Neural crest cell (in vitro differentiated cells): ENCODE data around the gene ZNF532. TPM values are rescaled to one million over a fixed set of nuclear protein-coding genes. Genes with fewer than 3 reads are reported as not detected.

Experiments
- DNase-seq: peaks from one replicate; pipeline ENCODE4 v3.0.0; 2021; ENCODE audit warnings: low read depth, mixed read lengths, low spot score
- H3K27ac Mint-ChIP-seq: one replicate; pipeline ENCODE4 v1.8.0; 2021; ENCODE audit warnings: mild to moderate bottlenecking, mixed read lengths; ENCODE audit not compliant: unreplicated experiment
- H3K27me3 Mint-ChIP-seq: 2 replicates; pipeline ENCODE4 v1.8.0; 2021; ENCODE audit warnings: low read depth, mild to moderate bottlenecking, mixed read lengths
- H3K36me3 Mint-ChIP-seq: 2 replicates; pipeline ENCODE4 v1.8.0; 2021; ENCODE audit warnings: low read depth, mild to moderate bottlenecking, mixed read lengths
- H3K4me1 Mint-ChIP-seq: 2 replicates; pipeline ENCODE4 v1.8.0; 2021; ENCODE audit warnings: mixed read lengths
- H3K4me3 Mint-ChIP-seq: one replicate; pipeline ENCODE4 v1.8.0; 2021; ENCODE audit warnings: mild to moderate bottlenecking, mixed read lengths
- H3K9me3 Mint-ChIP-seq: 2 replicates; pipeline ENCODE4 v1.8.0; 2021; ENCODE audit warnings: mixed read lengths
- total RNA-seq: library from RNA; stranded (reverse); gene quantifications from 2 replicates; pipeline ENCODE4 v1.2.1, GENCODE V29; 2021
- TF ChIP-seq, protein P1 (sequence below): fragments of 200-600 bp; sonication (generic); conservative IDR thresholded peaks from 2 replicates; pipeline ENCODE4 v1.5.0; 2021; ENCODE audit warnings: antibody characterized with exemption, mild to moderate bottlenecking

The ZNF532 gene
- total RNA-seq, 1 donor from 2014 or later: 171 TPM

DNA sequence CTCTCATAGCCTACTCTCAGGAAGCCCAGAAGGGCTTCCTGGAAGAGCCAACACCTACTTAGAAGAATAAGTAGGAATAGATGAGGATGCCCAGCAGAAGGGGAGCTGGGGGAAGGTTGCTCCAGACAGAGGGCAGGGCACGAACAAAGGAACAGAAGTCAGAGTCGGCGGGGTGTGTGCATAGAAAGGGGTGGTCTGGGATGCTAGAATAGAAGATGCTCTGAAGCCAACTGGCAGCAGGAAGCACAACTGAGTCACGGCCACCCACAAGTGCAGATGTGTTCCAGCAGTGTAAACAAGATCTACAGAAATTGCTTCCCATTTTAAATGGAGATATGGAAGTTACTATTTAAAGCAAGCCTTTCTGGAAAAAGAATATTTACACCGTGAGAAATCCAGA is 131.0 kb downstream of the ZNF532 start:
- Mint-ChIP-seq H3K4me3 (no peak overlapping the region), H3K36me3 (no peaks in the 10 kb centered on the region), H3K4me1 (peaks cover 25% of the 10 kb centered on the region), H3K27me3 (no peaks in the 10 kb centered on the region), H3K27ac (no peak overlapping the region), H3K9me3 (peaks cover 4% of the 10 kb centered on the region)
- DNase-seq: no peak
- TF ChIP-seq, protein P1, sequence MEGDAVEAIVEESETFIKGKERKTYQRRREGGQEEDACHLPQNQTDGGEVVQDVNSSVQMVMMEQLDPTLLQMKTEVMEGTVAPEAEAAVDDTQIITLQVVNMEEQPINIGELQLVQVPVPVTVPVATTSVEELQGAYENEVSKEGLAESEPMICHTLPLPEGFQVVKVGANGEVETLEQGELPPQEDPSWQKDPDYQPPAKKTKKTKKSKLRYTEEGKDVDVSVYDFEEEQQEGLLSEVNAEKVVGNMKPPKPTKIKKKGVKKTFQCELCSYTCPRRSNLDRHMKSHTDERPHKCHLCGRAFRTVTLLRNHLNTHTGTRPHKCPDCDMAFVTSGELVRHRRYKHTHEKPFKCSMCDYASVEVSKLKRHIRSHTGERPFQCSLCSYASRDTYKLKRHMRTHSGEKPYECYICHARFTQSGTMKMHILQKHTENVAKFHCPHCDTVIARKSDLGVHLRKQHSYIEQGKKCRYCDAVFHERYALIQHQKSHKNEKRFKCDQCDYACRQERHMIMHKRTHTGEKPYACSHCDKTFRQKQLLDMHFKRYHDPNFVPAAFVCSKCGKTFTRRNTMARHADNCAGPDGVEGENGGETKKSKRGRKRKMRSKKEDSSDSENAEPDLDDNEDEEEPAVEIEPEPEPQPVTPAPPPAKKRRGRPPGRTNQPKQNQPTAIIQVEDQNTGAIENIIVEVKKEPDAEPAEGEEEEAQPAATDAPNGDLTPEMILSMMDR: no peak

DNA sequence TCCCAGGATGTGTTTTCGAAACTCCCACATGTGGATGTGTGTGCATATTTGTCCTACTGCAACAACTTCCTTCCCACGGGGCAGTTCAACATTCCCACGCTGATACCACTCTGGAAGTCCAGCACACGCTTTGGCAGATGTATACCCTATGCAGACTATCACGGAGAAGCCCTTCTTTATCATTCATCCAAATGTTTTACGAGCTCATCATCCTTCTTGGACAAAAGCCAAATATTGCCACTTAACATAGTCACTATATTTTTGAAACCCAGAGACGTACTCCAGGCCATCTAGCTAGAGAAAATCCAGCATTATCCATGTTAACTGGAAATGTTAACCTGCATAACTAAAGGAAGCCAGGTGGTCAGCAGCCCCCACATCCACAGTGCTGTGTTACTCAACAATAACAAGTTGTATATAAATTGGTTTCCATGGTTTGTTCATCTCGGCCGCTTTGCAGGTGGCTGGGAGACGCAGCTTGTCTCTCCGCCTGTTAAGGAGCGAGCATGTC is 131.5 kb downstream of the ZNF532 start:
- H3K27ac Mint-ChIP-seq: no peak overlapping the region

DNA sequence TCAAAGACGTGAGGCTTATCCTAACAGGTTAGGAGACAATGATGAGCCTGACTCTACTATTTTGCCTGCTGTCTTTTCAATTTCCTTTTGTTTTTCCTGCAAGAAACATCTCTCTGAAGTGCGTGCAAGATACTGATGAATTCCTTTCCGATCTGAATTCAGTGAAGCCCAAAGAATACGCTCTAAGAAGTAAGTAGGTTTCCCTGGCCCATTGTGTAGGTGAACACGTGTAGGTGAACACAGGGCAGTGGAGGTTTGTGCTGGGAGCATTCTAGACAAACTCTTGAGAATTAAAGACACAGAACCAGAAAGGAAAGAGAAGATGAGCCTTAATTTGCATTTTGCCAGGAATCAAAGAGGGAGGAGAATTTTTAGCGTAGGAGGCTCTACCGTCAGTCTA is 132.0 kb downstream of the ZNF532 start:
- peaks cover 4% of the 10 kb centered on the region for H3K9me3 Mint-ChIP-seq
- H3K4me1 Mint-ChIP-seq: peaks cover 28% of the 10 kb centered on the region
- DNase-seq: no peak
- H3K4me3 Mint-ChIP-seq: no peak overlapping the region
- no peaks in the 10 kb centered on the region for H3K36me3 Mint-ChIP-seq
- H3K27ac Mint-ChIP-seq: no peak overlapping the region
- no peaks in the 10 kb centered on the region for H3K27me3 Mint-ChIP-seq
- TF ChIP-seq, protein P1: no peak

More for the DNA sequence above, 131.5 kb downstream of the ZNF532 start:
- no peaks in the 10 kb centered on the region for H3K36me3 Mint-ChIP-seq
- H3K4me1 Mint-ChIP-seq: peaks cover 25% of the 10 kb centered on the region
- peaks cover 4% of the 10 kb centered on the region for H3K9me3 Mint-ChIP-seq
- TF ChIP-seq, protein P1: no peak
- no peak overlapping the region for H3K4me3 Mint-ChIP-seq
- H3K27me3 Mint-ChIP-seq: no peaks in the 10 kb centered on the region
- no peak for DNase-seq

DNA sequence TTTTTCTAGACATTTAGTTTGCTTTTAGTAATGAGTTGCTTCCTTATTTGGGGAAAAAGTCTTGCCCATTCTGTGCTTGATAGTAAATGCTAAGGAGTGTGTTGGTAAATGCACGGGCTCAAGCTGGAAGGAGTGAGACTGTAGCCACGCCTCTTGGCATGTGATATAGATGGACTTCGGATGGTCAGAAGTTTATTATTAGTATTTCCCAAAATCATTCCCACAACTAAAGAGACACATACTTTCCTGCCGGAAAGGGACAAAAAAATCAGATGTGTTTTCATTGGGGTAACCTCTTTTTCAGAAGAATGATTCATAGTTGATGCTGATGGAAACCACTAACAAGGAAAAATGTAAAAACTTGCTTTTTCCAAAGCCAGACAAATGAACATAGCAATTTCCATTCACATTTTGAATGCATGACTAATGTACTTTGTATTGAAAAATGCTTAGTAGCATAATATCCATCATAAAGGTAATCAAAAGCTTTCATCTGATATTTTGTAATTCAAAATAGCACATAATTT is 133.2 kb downstream of the ZNF532 start:
- H3K4me1 Mint-ChIP-seq: peaks cover 31% of the 10 kb centered on the region
- H3K27ac Mint-ChIP-seq: no peak overlapping the region
- TF ChIP-seq, protein P1: no peak

DNA sequence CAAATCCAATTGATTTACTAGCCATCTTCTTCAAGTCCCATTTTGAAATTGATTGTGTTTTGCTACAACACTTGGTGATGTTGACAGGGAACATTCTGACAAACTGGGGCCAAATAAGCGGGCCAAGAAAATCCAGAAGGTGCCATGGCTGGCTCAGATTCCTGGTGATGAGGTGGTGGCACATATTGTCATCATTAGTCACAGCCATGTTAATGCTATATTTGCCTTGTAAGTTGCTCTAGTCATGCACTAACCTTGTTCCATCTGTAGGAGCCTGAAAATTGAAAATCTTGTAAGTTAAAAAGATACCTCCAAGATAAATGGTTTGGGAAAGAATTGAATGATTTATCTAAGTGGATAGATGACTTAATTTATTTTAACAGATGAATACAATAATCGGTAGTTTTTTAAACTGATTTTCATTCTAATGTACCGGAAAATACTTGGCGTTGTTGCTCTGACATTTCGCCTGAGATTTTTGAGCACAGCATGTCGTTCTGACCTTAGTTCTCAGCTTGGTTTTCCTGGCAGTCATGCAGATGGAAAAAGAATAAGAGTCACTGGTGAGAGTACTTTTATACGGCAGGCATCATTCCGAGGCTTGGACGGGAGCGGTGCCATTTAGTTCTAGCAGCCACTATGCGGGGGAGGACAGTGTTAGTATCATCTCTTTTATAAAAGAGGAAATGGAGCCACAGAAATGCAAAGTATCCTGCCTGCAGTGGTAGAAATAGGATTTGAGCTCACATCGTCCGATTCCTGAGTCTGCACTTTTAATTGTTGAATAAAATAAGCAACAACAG is 133.9 kb downstream of the ZNF532 start:
- Mint-ChIP-seq H3K27ac (no peak overlapping the region), H3K27me3 (no peaks in the 10 kb centered on the region), H3K4me1 (peaks cover 31% of the 10 kb centered on the region), H3K36me3 (no peaks in the 10 kb centered on the region), H3K9me3 (peaks cover 3% of the 10 kb centered on the region), H3K4me3 (no peak overlapping the region)
- TF ChIP-seq, protein P1: no peak
- DNase-seq: no peak

More for the DNA sequence above, 133.2 kb downstream of the ZNF532 start:
- no peaks in the 10 kb centered on the region for H3K27me3 Mint-ChIP-seq
- H3K4me3 Mint-ChIP-seq: no peak overlapping the region
- no peaks in the 10 kb centered on the region for H3K36me3 Mint-ChIP-seq
- no peak for DNase-seq
- H3K9me3 Mint-ChIP-seq: no peaks in the 10 kb centered on the region
